GM23248 (cell line): ENCODE data around the gene C9orf72.

Experiments
- EZH2 ChIP-seq: fragments of 200-600 bp; sonication (generic); IDR thresholded peaks from 2 replicates; pipeline ENCODE4 v1.6.1; 2018; ENCODE audit warnings: antibody characterized with exemption, mild to moderate bottlenecking; ENCODE audit not compliant: insufficient read depth, poor library complexity, severe bottlenecking
- EZH2phosphoT487 ChIP-seq: fragments of 200-600 bp; sonication (generic); IDR thresholded peaks from 2 replicates; pipeline ENCODE4 v1.6.1; 2018; ENCODE audit warnings: antibody characterized with exemption, moderate library complexity, mild to moderate bottlenecking, low read depth; ENCODE audit not compliant: insufficient read depth

DNA sequence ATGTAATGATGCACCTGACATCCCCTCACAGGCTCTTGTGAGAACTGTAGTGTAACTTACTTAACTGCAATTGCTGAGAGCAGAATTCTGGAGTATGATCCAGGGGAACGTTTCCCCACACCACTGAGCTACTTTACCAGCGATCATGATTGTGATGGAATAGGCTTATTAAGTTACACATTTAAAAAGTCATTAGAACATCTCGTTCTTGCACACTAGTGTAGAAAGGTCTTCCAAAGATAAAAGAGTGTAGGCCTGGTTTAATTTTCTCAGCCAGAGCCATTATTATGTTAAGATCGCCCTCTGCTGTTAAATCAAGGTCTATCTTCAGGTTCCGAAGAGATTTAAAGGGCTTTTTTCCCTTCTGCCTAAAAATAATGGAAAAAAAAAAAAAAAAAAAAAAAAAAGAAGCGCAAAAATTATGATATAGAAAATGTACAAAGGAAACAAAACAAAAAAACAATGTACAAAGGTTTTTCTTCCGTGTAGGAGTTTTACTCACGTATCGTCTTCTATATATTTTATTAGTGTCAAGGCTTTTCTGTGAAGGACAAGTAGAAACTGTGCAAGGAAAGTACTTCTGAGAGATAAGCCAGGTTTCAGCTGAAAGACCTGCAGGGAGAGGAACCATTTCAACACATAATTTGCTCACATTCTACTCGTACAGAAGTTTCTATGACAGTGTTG is 25.1 kb downstream of the C9orf72 start:
- TF ChIP-seq EZH2phosphoT487 (no peak), EZH2 (no peak)
